Loucy (cell line): Measurements from ENCODE around the gene TMIE.
"Not testable (repeated sequence)": the region's sequence is repeated elsewhere in the genome, so short reads cannot be mapped to it uniquely, and the experiment has no call there.

ENCODE experiments used
- EZH2phosphoT487 ChIP-seq: fragments of 200-600 bp; IDR thresholded peaks from 2 replicates; pipeline ENCODE4 v1.6.1; 2018; ENCODE audit warnings: antibody characterized with exemption, mild to moderate bottlenecking, moderate library complexity, borderline replicate concordance
- TF ChIP-seq, protein P1 (sequence below): fragments of 200-600 bp; sonication (generic); conservative IDR thresholded peaks from 2 replicates; pipeline ENCODE4 v1.5.1; 2014; ENCODE audit warnings: mild to moderate bottlenecking, antibody characterized with exemption, low read length

DNA sequence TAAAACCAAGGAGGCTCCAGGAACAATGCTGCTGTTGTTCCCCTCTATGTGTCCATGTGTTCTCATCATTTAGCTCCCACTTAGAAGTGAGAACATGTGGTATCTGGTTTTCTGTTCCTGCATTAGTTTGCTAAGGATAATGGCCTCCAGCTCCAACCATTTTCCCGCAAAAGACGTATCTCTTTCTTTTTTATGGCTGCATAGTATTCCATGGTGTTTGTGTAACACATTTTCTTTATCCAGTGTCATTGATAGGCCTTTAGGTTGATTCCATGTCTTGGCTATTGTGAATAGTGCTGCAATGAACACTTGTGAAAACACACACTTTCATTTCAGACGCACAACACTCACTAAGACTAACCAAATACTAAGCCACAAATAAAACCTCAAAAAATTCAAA is 38.4 kb downstream of the TMIE start:
- TF ChIP-seq, protein P1, sequence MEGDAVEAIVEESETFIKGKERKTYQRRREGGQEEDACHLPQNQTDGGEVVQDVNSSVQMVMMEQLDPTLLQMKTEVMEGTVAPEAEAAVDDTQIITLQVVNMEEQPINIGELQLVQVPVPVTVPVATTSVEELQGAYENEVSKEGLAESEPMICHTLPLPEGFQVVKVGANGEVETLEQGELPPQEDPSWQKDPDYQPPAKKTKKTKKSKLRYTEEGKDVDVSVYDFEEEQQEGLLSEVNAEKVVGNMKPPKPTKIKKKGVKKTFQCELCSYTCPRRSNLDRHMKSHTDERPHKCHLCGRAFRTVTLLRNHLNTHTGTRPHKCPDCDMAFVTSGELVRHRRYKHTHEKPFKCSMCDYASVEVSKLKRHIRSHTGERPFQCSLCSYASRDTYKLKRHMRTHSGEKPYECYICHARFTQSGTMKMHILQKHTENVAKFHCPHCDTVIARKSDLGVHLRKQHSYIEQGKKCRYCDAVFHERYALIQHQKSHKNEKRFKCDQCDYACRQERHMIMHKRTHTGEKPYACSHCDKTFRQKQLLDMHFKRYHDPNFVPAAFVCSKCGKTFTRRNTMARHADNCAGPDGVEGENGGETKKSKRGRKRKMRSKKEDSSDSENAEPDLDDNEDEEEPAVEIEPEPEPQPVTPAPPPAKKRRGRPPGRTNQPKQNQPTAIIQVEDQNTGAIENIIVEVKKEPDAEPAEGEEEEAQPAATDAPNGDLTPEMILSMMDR = not testable (repeated sequence)
- not testable (repeated sequence) for TF ChIP-seq EZH2phosphoT487
